Endothelial cell (in vitro differentiated cells): Measurements from ENCODE around the gene LRIT3. TPM values are rescaled to one million over a fixed set of nuclear protein-coding genes. Genes with fewer than 3 reads are reported as not detected.

ENCODE experiments used
- DNase-seq: peaks from one replicate; pipeline ENCODE4 v3.0.0; 2021; ENCODE audit warnings: low spot score
- H3K27ac Mint-ChIP-seq: one replicate; pipeline ENCODE4 v1.8.0; 2021; ENCODE audit warnings: mixed read lengths, inconsistent platforms; ENCODE audit not compliant: unreplicated experiment
- H3K27me3 Mint-ChIP-seq: one replicate; pipeline ENCODE4 v1.8.0; 2021; ENCODE audit warnings: mild to moderate bottlenecking, moderate library complexity, mixed read lengths, inconsistent platforms; ENCODE audit not compliant: unreplicated experiment
- H3K36me3 Mint-ChIP-seq: one replicate; pipeline ENCODE4 v1.8.0; 2021; ENCODE audit warnings: mild to moderate bottlenecking, low read depth, mixed read lengths, inconsistent platforms; ENCODE audit not compliant: unreplicated experiment
- H3K4me1 Mint-ChIP-seq: one replicate; pipeline ENCODE4 v1.8.0; 2021; ENCODE audit warnings: mild to moderate bottlenecking, mixed read lengths, inconsistent platforms; ENCODE audit not compliant: unreplicated experiment
- H3K4me3 Mint-ChIP-seq: one replicate; pipeline ENCODE4 v1.8.0; 2021; ENCODE audit warnings: mild to moderate bottlenecking, mixed read lengths, inconsistent platforms; ENCODE audit not compliant: unreplicated experiment
- H3K9me3 Mint-ChIP-seq: one replicate; pipeline ENCODE4 v1.8.0; 2021; ENCODE audit warnings: mixed read lengths, inconsistent platforms; ENCODE audit not compliant: unreplicated experiment
- CTCF ChIP-seq: fragments of 200-600 bp; sonication (generic); IDR thresholded peaks from one replicate; pipeline ENCODE4 v1.5.0; 2021; ENCODE audit warnings: antibody characterized with exemption; ENCODE audit not compliant: unreplicated experiment
- total RNA-seq: library from RNA; stranded (reverse); fragmentation: NEBNext Ultra II Directional; extraction: Animal tissue kit (Norgen Biotek cat#: 25700); gene quantifications from one replicate; pipeline ENCODE4 v1.2.1, GENCODE V29; 2021; ENCODE audit not compliant: unreplicated experiment

LRIT3 gene
- total RNA-seq, 1 donor from 2014 or later = 0.95 TPM

GRCh38 chr4:109821185-109821584 lies 26.7 kb upstream of the LRIT3 start:
- no peak for DNase-seq
- peaks cover 4% of the 10 kb centered on the region for H3K27me3 Mint-ChIP-seq
- peaks cover 30% of the 10 kb centered on the region for H3K36me3 Mint-ChIP-seq
- TF ChIP-seq CTCF = no peak
- H3K4me1 Mint-ChIP-seq = peaks cover 36% of the 10 kb centered on the region
- H3K9me3 Mint-ChIP-seq = no peaks in the 10 kb centered on the region
- no peak overlapping the region for H3K4me3 Mint-ChIP-seq
- no peak overlapping the region for H3K27ac Mint-ChIP-seq

- H3K4me3 Mint-ChIP-seq = no peak overlapping the region
- peaks cover 2% of the 10 kb centered on the region for H3K27me3 Mint-ChIP-seq
- peak; percentile 69 for TF ChIP-seq CTCF
- peak overlapping the region; percentile 50 for H3K27ac Mint-ChIP-seq
- no peaks in the 10 kb centered on the region for H3K9me3 Mint-ChIP-seq
- H3K4me1 Mint-ChIP-seq = peaks cover 14% of the 10 kb centered on the region
- peaks cover 16% of the 10 kb centered on the region for H3K36me3 Mint-ChIP-seq
- no peak for DNase-seq
Observed at GRCh38 chr4:109826719-109827118, 21.2 kb upstream of the LRIT3 start.

- TF ChIP-seq CTCF = no peak
- peaks cover 2% of the 10 kb centered on the region for H3K27me3 Mint-ChIP-seq
- H3K9me3 Mint-ChIP-seq = no peaks in the 10 kb centered on the region
- H3K36me3 Mint-ChIP-seq = peaks cover 13% of the 10 kb centered on the region
- H3K4me3 Mint-ChIP-seq = no peak within 1 kb of the TSS
- DNase-seq = no peak
- H3K4me1 Mint-ChIP-seq = peaks cover 14% of the 10 kb centered on the region
- H3K27ac Mint-ChIP-seq = peak within 1 kb of the TSS; percentile 50
Observed at GRCh38 chr4:109827672-109828071, 20.2 kb upstream of the LRIT3 start, which contains the start of gene RRH. RRH (plus strand) TSS chr4:109827972; CDS start chr4:109828028, 56 bp downstream.

- H3K4me1 Mint-ChIP-seq = peaks cover 3% of the 10 kb centered on the region
- no peaks in the 10 kb centered on the region for H3K9me3 Mint-ChIP-seq
- peaks cover 6% of the 10 kb centered on the region for H3K36me3 Mint-ChIP-seq
- no peak for TF ChIP-seq CTCF
- no peak overlapping the region for H3K4me3 Mint-ChIP-seq
- DNase-seq = no peak
- no peak overlapping the region for H3K27ac Mint-ChIP-seq
- H3K27me3 Mint-ChIP-seq = no peaks in the 10 kb centered on the region
Observed at GRCh38 chr4:109833756-109834155, 14.2 kb upstream of the LRIT3 start.

GRCh38 chr4:109836985-109837384 lies 10.9 kb upstream of the LRIT3 start:
- peaks cover 6% of the 10 kb centered on the region for H3K4me1 Mint-ChIP-seq
- H3K4me3 Mint-ChIP-seq = no peak overlapping the region
- H3K27ac Mint-ChIP-seq = no peak overlapping the region
- TF ChIP-seq CTCF = no peak
- peaks cover 8% of the 10 kb centered on the region for H3K36me3 Mint-ChIP-seq
- no peaks in the 10 kb centered on the region for H3K27me3 Mint-ChIP-seq
- H3K9me3 Mint-ChIP-seq = no peaks in the 10 kb centered on the region
- DNase-seq = no peak
